Neural cell (in vitro differentiated cells): ENCODE results near the gene NKPD1.

Experiments used
- CTCF ChIP-seq: fragments of 450-650 bp; IDR thresholded peaks from 2 replicates; pipeline ENCODE4 v1.5.1; 2014; ENCODE audit warnings: antibody characterized with exemption, mild to moderate bottlenecking, moderate library complexity; ENCODE audit not compliant: poor library complexity, severe bottlenecking
- EP300 ChIP-seq: fragments of 450-650 bp; conservative IDR thresholded peaks from 2 replicates; pipeline ENCODE4 v1.6.1; 2014; ENCODE audit warnings: antibody characterized with exemption, mild to moderate bottlenecking, moderate library complexity; ENCODE audit not compliant: poor library complexity, severe bottlenecking
- MXI1 ChIP-seq: fragments of 450-650 bp; conservative IDR thresholded peaks from 2 replicates; pipeline ENCODE4 v1.6.1; 2014; ENCODE audit warnings: antibody characterized with exemption, mild to moderate bottlenecking; ENCODE audit not compliant: poor library complexity, severe bottlenecking
- POLR2AphosphoS5 ChIP-seq: IDR thresholded peaks from 2 replicates; pipeline ENCODE4 v1.6.1; 2012
- RAD21 ChIP-seq: fragments of 450-650 bp; conservative IDR thresholded peaks from 2 replicates; pipeline ENCODE4 v1.6.1; 2014; ENCODE audit warnings: antibody characterized with exemption, mild to moderate bottlenecking, moderate library complexity
- REST ChIP-seq: IDR thresholded peaks from 2 replicates; pipeline ENCODE4 v1.6.1; 2012; ENCODE audit warnings: borderline replicate concordance
- SMC3 ChIP-seq: fragments of 450-650 bp; conservative IDR thresholded peaks from 2 replicates; pipeline ENCODE4 v1.6.1; 2014; ENCODE audit warnings: antibody characterized with exemption, mild to moderate bottlenecking, moderate library complexity; ENCODE audit not compliant: poor library complexity
- TAF1 ChIP-seq: IDR thresholded peaks from 2 replicates; pipeline ENCODE4 v1.6.1; 2012; ENCODE audit warnings: low read depth

GRCh38 chr19:45151821-45152503 is 8.8 kb downstream of the NKPD1 start:
- TF ChIP-seq POLR2AphosphoS5 (no peak), CTCF (no peak), SMC3 (no peak), EP300 (no peak), RAD21 (no peak), REST (no peak), TAF1 (no peak), MXI1 (no peak)
